Kidney (tissue), 22 donors: Measurements from ENCODE around the gene TFAP2C. TPM values are rescaled to one million over a fixed set of nuclear protein-coding genes. Genes with fewer than 3 reads are reported as not detected.
A peak's percentile ranks its signal among the peaks of the same experiment; 100 is the strongest.

Experiments
- DNase-seq, 5 donors: peaks; one replicate each; pipeline ENCODE4 v3.0.0-alpha.2; 2013 to 2020
- FAIRE-seq: peaks from 2 replicates; lab custom pipeline; 2012; peaks lifted over from hg19 to GRCh38; lab: Jason Lieb, UNC
- H3K27ac ChIP-seq, 2 donors: one replicate each; pipeline ENCODE4 v1.7.0; 2013; ENCODE audit warnings: low read depth in 2 of 2, low read length in 2 of 2, inconsistent platforms in 1 of 2
- H3K27me3 ChIP-seq: one replicate; pipeline ENCODE4 v1.7.1; 2013; ENCODE audit warnings: low read length, inconsistent platforms; ENCODE audit not compliant: control insufficient read depth, insufficient read depth
- H3K36me3 ChIP-seq, 3 donors: one replicate each; pipeline versions ENCODE4 v1.7.0 to v1.7.1; 2013; ENCODE audit warnings: low read length in 3 of 3, control low read depth in 1 of 3, inconsistent platforms in 1 of 3; ENCODE audit not compliant: insufficient read depth in 3 of 3, control insufficient read depth in 2 of 3
- H3K4me1 ChIP-seq, 3 donors: one replicate each; pipeline versions ENCODE4 v1.7.0 to v1.7.1; 2013; ENCODE audit warnings: low read length in 3 of 3, inconsistent platforms in 1 of 3, low read depth in 1 of 3; ENCODE audit not compliant: control insufficient read depth in 2 of 3, insufficient read depth in 2 of 3
- H3K4me3 ChIP-seq, 3 donors: one replicate each; pipeline versions ENCODE4 v1.7.0 to v1.8.1; 2013; ENCODE audit warnings: low read length in 3 of 3, control low read depth in 1 of 3, inconsistent platforms in 1 of 3
- H3K9ac ChIP-seq, 3 donors: one replicate each; pipeline versions ENCODE4 v1.7.0 to v1.7.1; 2013; ENCODE audit warnings: low read length in 3 of 3, control low read depth in 1 of 3, inconsistent platforms in 1 of 3
- H3K9me3 ChIP-seq, 3 donors: one replicate each; pipeline versions ENCODE4 v1.7.0 to v1.7.1; 2013; ENCODE audit warnings: low read length in 3 of 3, control low read depth in 1 of 3, inconsistent platforms in 1 of 3; ENCODE audit not compliant: control insufficient read depth in 2 of 3, insufficient read depth in 1 of 3
- intact Hi-C: fragments of 100-400 bp; cut with DNase I; formaldehyde crosslinking; loops from one replicate; pipeline ENCODE4 v1.11.1; 2022
- long read RNA-seq, 10 donors: library from polyadenylated mRNA in 1 of 10; unstranded in 1 of 10; transcript quantifications; one replicate each; pipeline ENCODE4 v2.0.0 and lab custom pipeline, GENCODE V29; 2021 to 2026
- polyA plus RNA-seq: library from polyadenylated mRNA; stranded (reverse); fragments of 350-450 nt; fragmentation: Illumina TruSeq; extraction: RNeasy Lipid Tissue Mini Kit (QIAGEN cat#74804); gene quantifications from one replicate; pipeline ENCODE4 v1.2.3, GENCODE V29; 2014; ENCODE audit warnings: low read depth, low replicate concordance; ENCODE audit not compliant: insufficient read depth
- total RNA-seq: library from RNA; stranded (reverse); fragmentation: NEBNext Ultra II Directional; extraction: Animal tissue kit (Norgen Biotek cat#: 25700); gene quantifications from one replicate; pipeline ENCODE4 v1.2.1, GENCODE V29; 2021
- TF ChIP-seq, protein P1 (sequence below): IDR thresholded peaks from 3 replicates; pipeline ENCODE4 v1.5.1; 2012; ENCODE audit warnings: mild to moderate bottlenecking, moderate library complexity, borderline replicate concordance; ENCODE audit not compliant: insufficient read depth; ENCODE audit errors: extremely low read depth
- donor health status: control.
- donor health status: control.
- donor health status: control.
- donor health status: control.
- donor health status: control.
- donor health status: DM: yes; HTN: yes; CAD: no.
- donor health status: Normal renal cell carcinoma (clear cell type).

TFAP2C gene
- total RNA-seq (1.4 TPM), polyA plus RNA-seq (0.65 TPM)
- long read RNA-seq, donor 1 = 0 reads
- long read RNA-seq, donor 2 = 0 reads
- long read RNA-seq, donor 3, partial matches to known transcripts = 0 of 1 reads
- long read RNA-seq, donor 3, other reads (novel, unspliced or antisense) = 0 of 1 reads
- long read RNA-seq, donor 4 = 0 reads
- long read RNA-seq, donor 5 = 0 reads
- long read RNA-seq, donor 6 = 0 reads
- long read RNA-seq, donor 7 = 0 reads
- long read RNA-seq, donor 8 = 0 reads
- long read RNA-seq, donor 9 = 0 reads
- long read RNA-seq, donor 10 = 0 reads

DNA sequence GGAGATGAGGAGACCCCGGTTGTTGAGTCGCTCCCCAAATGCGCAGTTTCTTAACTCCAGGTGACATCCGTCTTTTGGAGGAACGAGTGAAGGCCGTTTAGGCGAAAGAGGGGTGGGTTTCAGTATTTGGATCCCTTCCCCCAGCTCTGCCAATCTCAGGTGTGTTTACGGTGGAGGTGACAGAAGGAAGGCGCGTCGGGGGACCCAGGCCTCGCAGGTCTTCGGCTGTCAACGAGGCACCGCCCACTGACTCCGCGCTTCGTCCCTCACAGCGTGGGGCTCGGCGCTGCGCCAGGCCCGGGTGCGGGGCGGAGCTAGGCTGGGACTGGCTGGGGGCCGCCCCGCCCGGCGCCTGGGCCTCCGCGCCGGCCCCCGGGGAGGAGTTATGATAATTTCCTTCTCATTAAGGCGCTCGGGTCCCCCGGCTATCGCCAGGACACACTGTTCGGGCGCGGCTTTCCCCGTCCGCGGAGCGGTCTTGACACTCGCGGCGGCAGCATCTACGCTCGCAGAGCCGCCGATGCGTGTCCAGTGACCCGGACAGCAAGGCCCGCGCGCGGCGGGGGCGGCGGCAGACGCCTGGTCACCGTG, at the start of gene TFAP2C:
Gene TFAP2C (plus strand): TSS at position 434 of the 591 bp plus-strand sequence. CDS start 239 bp downstream, outside the sequence.
- no peak for FAIRE-seq
- TF ChIP-seq, protein P1, sequence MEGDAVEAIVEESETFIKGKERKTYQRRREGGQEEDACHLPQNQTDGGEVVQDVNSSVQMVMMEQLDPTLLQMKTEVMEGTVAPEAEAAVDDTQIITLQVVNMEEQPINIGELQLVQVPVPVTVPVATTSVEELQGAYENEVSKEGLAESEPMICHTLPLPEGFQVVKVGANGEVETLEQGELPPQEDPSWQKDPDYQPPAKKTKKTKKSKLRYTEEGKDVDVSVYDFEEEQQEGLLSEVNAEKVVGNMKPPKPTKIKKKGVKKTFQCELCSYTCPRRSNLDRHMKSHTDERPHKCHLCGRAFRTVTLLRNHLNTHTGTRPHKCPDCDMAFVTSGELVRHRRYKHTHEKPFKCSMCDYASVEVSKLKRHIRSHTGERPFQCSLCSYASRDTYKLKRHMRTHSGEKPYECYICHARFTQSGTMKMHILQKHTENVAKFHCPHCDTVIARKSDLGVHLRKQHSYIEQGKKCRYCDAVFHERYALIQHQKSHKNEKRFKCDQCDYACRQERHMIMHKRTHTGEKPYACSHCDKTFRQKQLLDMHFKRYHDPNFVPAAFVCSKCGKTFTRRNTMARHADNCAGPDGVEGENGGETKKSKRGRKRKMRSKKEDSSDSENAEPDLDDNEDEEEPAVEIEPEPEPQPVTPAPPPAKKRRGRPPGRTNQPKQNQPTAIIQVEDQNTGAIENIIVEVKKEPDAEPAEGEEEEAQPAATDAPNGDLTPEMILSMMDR = no peak
- no peaks in the 10 kb centered on the region for H3K36me3 ChIP-seq
- intact Hi-C loops = no loop called here
- H3K9me3 ChIP-seq = no peaks in the 10 kb centered on the region
- H3K4me1 ChIP-seq = peaks cover 0 to 13% (median 0%) of the 10 kb centered on the region in 3 donors
- H3K9ac ChIP-seq = no peak within 1 kb of the TSS
- peak; percentile 68 to 89 (median 83) for DNase-seq
- peaks cover 62% of the 10 kb centered on the region for H3K27me3 ChIP-seq
- no peak within 1 kb of the TSS for H3K27ac ChIP-seq
- H3K4me3 ChIP-seq = peak within 1 kb of the TSS in 2 of 3 donors; percentile 32 to 38

DNA sequence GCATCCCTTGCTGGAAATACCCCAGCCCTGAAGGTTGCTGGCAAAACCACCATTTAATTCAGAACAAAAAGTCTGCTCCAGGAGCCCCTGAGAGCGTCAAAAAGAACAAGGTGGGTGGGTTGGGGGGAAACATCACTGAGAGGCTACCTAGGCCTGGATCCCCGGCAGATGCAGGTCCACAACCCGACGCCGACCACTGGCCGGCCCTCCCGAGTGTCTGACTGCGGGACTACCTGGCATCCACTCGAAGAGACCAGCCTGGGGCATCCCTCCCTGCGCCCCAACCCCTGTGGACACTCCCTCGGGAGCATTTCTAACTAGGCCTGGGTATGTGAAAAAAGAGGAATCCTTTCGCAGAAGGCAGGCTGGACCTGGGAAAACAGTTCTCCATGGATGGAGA, 48.9 kb upstream of the TFAP2C start:
- TF ChIP-seq, protein P1 = no peak
- no peak for DNase-seq
- Histone ChIP-seq H3K36me3 (no peaks in the 10 kb centered on the region), H3K9ac (no peak overlapping the region), H3K27ac (no peak overlapping the region), H3K4me1 (no peaks in the 10 kb centered on the region), H3K4me3 (no peak overlapping the region), H3K9me3 (no peaks in the 10 kb centered on the region), H3K27me3 (no peaks in the 10 kb centered on the region)
- intact Hi-C loops = no loop called here
- FAIRE-seq = no peak

DNA sequence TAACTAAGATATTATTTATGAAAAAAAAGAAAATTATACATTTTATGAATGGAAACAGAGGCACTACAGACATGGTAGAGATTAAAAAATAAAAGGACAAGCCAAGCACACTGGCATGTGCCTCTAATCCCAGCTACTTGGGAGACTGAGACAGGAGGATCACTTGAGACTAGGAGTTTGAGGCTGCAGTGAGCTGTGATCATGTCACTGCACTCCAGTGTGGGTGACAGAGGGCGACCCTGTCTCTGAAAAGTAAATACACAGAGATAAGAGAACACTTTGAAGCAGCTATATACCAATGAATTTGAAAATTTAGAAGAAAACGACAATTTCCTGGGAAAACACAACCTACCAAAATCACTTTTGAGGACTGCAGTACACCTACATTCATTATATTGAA, 47.4 kb upstream of the TFAP2C start:
- Histone ChIP-seq H3K27ac (no peak overlapping the region), H3K9ac (no peak overlapping the region), H3K4me1 (no peaks in the 10 kb centered on the region), H3K36me3 (no peaks in the 10 kb centered on the region), H3K4me3 (no peak overlapping the region), H3K9me3 (no peaks in the 10 kb centered on the region), H3K27me3 (no peaks in the 10 kb centered on the region)
- FAIRE-seq (no peak), DNase-seq (no peak)
- intact Hi-C loops = no loop called here
- TF ChIP-seq, protein P1 = no peak
